Ramos (cell line): Measurements from ENCODE around the gene CGB7.

Experiments
- in situ Hi-C: fragments of 300-500 bp; cut with MboI; formaldehyde crosslinking; loops from one replicate; pipeline ENCODE4 v1.14.3; 2022; ENCODE audit warnings: low sequenced_read_pairs; ENCODE audit not compliant: unreplicated experiment

CGB7 gene

GRCh38 chr19:49017666-49018351, 39.7 kb downstream of the CGB7 start:
- in situ Hi-C loops, result no loop called here

DNA sequence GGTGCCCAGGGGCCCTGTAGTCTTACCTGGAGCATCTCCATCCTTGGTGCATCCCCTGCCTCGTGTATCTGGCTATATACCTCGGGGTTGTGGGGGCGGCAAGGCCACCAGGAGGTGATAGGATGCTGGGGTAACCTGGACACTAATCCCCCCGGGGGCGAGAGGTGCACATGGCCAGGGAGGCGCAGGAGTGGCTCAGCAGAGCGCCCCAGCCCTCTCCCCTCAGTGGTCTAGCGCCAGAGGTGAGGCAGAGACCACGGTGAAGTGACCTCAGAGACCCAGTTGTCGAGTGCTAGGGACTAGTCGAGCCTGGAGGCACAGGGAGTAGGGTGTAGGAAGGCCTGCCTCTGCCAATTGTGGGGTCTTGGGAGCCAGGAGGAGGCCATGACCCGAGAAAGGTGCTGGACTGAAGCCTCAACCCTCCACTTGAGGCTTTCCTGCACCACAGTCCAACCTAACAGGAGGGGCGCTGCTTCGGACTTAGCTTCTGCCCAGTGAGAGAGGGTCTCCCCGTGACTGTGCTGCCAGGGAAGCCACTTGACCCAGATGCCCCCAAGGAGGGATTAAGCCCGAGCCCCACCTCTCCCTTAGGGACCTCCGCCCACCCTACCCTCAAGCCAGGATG, 40.4 kb downstream of the CGB7 start, which contains the start of gene LHB:
LHB (minus strand) TSS at position 51 of the 625 bp plus-strand sequence; CDS start at position 41, 10 bp downstream.
- in situ Hi-C loops, result no loop called here

GRCh38 chr19:49016067-49016839, 41.3 kb downstream of the CGB7 start:
- in situ Hi-C loops, result no loop called here

GRCh38 chr19:49014870-49015255, 42.7 kb downstream of the CGB7 start:
- in situ Hi-C loops, result no loop called here

DNA sequence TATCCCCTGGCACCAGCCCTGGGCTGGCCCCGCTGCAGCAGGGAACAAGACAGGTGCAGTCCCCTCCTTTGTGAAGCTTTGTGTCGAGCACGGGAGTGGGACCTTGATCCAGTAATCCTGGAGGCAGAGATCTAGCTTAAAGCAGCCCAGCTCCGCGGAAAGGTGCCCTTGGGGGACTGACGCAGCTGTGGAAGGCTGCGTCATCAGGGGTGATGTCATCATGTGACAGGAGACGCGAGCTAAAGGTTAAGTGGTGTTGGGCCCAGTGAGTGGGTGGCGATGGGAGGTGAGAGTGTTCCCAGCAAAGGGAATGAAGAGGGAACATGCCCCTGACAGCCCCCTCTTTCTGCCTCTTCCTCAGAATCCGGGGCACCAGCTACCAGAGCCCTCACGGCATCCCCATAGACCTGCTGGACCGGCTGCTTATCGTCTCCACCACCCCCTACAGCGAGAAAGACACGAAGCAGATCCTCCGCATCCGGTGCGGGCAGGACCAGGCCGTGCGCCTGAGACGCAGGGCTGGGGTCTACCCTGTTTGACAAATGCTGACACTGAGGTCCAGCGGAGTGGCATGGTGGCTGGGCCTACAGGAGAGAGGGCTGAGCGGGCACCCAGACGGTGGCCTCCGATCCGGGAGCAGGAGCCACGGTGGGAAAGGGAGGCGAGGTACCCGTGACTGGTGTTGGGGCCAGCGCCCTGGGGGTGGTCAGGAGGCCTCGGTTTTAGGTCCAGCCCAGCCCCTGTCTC, 43.3 kb downstream of the CGB7 start:
- in situ Hi-C loops, result no loop called here

GRCh38 chr19:49011194-49011593, 46.4 kb downstream of the CGB7 start:
- in situ Hi-C loops, result no loop called here

DNA sequence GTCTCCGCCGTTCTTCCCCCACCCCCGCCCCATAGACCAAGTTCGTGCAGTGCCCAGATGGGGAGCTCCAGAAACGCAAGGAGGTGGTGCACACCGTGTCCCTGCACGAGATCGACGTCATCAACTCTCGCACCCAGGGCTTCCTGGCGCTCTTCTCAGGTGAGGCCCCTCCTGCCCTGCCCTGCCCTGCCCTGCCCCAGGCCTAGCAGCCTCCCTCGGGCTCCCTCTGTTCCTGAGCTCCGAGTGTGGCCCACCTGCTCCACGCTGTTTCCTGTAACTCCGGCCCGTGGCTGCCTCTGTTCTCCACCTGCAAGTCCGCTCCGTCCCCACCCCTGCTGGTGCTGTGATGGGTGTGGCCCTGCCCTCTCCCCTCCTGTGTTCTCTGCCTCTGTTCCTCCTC, 47.1 kb downstream of the CGB7 start:
- in situ Hi-C loops, result no loop called here

DNA sequence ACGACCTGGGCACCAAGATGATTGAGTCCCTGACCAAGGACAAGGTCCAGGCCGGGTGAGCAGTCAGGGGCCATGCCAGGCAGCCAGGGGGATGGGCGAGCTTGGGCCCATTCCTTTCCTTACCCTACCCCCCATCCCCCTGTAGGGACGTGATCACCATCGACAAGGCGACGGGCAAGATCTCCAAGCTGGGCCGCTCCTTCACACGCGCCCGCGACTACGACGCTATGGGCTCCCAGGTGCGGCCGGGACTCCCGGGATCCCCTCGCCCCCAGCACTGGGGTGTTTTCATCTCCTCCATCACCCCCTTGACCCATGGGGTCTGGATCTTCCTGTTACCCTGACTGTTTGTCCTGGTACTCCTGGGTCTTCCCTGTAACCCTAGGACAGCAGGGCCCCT, 47.7 kb downstream of the CGB7 start:
- in situ Hi-C loops, result no loop called here

GRCh38 chr19:49006905-49007304, 50.6 kb downstream of the CGB7 start:
- in situ Hi-C loops, result no loop called here

DNA sequence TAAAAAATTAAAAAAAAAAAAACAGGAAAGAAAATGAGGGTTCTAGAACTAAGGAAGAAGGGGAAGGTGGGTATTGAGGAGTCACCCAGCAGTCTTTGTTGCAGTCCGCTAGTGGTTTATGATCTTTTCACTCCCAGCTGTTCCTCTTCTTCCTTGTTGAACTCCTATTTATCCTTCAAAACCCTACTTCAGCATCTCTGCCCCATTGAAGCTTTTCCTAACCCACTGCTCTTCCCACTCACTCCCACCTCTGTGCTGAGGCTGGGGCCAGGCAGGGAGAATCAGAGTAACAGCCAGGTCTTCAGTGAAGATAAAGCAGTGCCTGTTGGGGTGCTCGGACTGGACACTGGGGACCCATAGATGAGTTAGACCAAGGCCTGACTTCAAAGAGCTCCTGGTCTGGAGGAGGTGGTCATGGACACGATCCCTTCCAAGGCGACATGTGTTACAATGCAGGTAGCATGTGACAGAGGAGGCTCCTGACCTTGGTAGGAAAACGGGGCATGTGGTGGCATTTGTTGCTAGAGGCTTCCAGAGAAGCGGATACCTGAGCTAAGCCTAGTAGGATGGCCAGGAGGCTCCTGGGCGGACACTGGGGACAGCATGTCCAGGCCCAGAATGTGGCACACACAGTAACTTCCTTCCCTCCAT, 52.5 kb downstream of the CGB7 start:
- in situ Hi-C loops, result no loop called here
